IMR-90 (cell line): ENCODE data around the gene SMYD1. TPM values are rescaled to one million over a fixed set of nuclear protein-coding genes. Genes with fewer than 3 reads are reported as not detected.

Source experiments
- ATAC-seq: fragments of 200-7000 bp; cut with Tn5 transposase; 2 replicates; pipeline ENCODE4 v1.9.1; 2020; ENCODE audit warnings: low read depth, mild to moderate bottlenecking, moderate library complexity
- BruUV-seq: library from RNA; stranded (reverse); fragments of 400-500 nt; replicated peaks from 2 replicates; lab custom pipeline; 2021; lab: Mats Ljungman, UMichigan
- CTCF ChIA-PET: fragments of 300-600 bp; formaldehyde crosslinking; extraction: SDS; loops from one replicate; lab custom pipeline; 2021; ENCODE audit warnings: antibody characterized with exemption; lab: Yijun Ruan, JAX
- POLR2A ChIA-PET: fragments of 300-600 bp; sonication (Branson Sonifier 250); formaldehyde crosslinking; loops from one replicate; lab custom pipeline; 2022; ENCODE audit warnings: antibody characterized with exemption; ENCODE audit not compliant: unreplicated experiment; lab: Charles Lee
- DNase-seq: peaks from one replicate; pipeline ENCODE4 v3.0.0; 2013
- H2AFZ ChIP-seq: replicated peaks from 2 replicates; pipeline ENCODE3; 2013; ENCODE audit warnings: low read length, mild to moderate bottlenecking; ENCODE audit not compliant: poor library complexity
- H2AK5ac ChIP-seq: 2 replicates; pipeline ENCODE4 v1.6.1; 2013; ENCODE audit warnings: low read depth, low read length, inconsistent platforms
- H2AK9ac ChIP-seq: replicated peaks from 2 replicates; pipeline ENCODE3; 2013; ENCODE audit warnings: mild to moderate bottlenecking, low read depth, low read length, moderate library complexity; ENCODE audit not compliant: poor library complexity
- H2BK120ac ChIP-seq: 2 replicates; pipeline ENCODE4 v1.6.1; 2013; ENCODE audit warnings: low read depth, low read length, inconsistent platforms
- H2BK15ac ChIP-seq: 3 replicates; pipeline ENCODE4 v1.6.1; 2013; ENCODE audit warnings: low read depth, low read length, inconsistent platforms
- H2BK20ac ChIP-seq: 2 replicates; pipeline ENCODE4 v1.6.1; 2013; ENCODE audit warnings: low read depth, mild to moderate bottlenecking, inconsistent platforms, low read length, moderate library complexity
- H2BK5ac ChIP-seq: 2 replicates; pipeline ENCODE4 v1.6.1; 2013; ENCODE audit warnings: mild to moderate bottlenecking, low read depth, low read length, inconsistent platforms; ENCODE audit not compliant: poor library complexity, severe bottlenecking
- H3K14ac ChIP-seq: replicated peaks from 2 replicates; pipeline ENCODE4 v1.6.1; 2013; ENCODE audit warnings: low read depth, low read length, inconsistent platforms
- H3K18ac ChIP-seq: 2 replicates; pipeline ENCODE4 v1.6.1; 2013; ENCODE audit warnings: low read depth, low read length, control low read depth
- H3K23ac ChIP-seq: 2 replicates; pipeline ENCODE4 v1.6.1; 2013; ENCODE audit warnings: low read depth, low read length, inconsistent platforms
- H3K27ac ChIP-seq: 2 replicates; pipeline ENCODE4 v1.5.1; 2013; ENCODE audit warnings: mild to moderate bottlenecking, control low read depth, low read length; ENCODE audit not compliant: insufficient read depth
- H3K27me3 ChIP-seq: 2 replicates; pipeline ENCODE4 v1.6.1; 2013; ENCODE audit warnings: low read length; ENCODE audit not compliant: control insufficient read depth, insufficient read depth
- H3K36me3 ChIP-seq: 2 replicates; pipeline ENCODE4 v1.6.1; 2013; ENCODE audit warnings: low read length, mixed read lengths; ENCODE audit not compliant: control insufficient read depth, insufficient read depth
- H3K4ac ChIP-seq: 2 replicates; pipeline ENCODE4 v1.6.1; 2013; ENCODE audit warnings: low read depth, low read length, inconsistent platforms
- H3K4me1 ChIP-seq: 2 replicates; pipeline ENCODE4 v1.6.1; 2013; ENCODE audit warnings: low read length, mixed read lengths; ENCODE audit not compliant: control insufficient read depth, insufficient read depth
- H3K4me2 ChIP-seq: 2 replicates; pipeline ENCODE4 v1.6.1; 2013; ENCODE audit warnings: low read depth, mild to moderate bottlenecking, control low read depth, low read length, moderate library complexity
- H3K4me3 ChIP-seq: 2 replicates; pipeline ENCODE4 v1.5.1; 2013; ENCODE audit warnings: low read depth, mild to moderate bottlenecking, control low read depth, low read length, moderate library complexity; ENCODE audit not compliant: insufficient read depth
- H3K56ac ChIP-seq: 2 replicates; pipeline ENCODE4 v1.6.1; 2013; ENCODE audit warnings: low read length, inconsistent platforms; ENCODE audit not compliant: insufficient read depth; ENCODE audit errors: extremely low read depth
- H3K79me1 ChIP-seq, 2 experiments: 2 replicates each; pipeline ENCODE4 v1.6.1; 2013; ENCODE audit warnings: low read length in 2 of 2, inconsistent platforms in 1 of 2, low read depth in 1 of 2
- H3K9ac ChIP-seq: 2 replicates; pipeline ENCODE4 v1.6.1; 2013; ENCODE audit warnings: low read depth, low read length, control low read depth
- H3K9me1 ChIP-seq: 2 replicates; pipeline ENCODE4 v1.6.1; 2013; ENCODE audit warnings: low read length, inconsistent platforms; ENCODE audit not compliant: insufficient read depth
- H3K9me3 ChIP-seq: 2 replicates; pipeline ENCODE4 v1.6.1; 2013; ENCODE audit warnings: low read length; ENCODE audit not compliant: control insufficient read depth, insufficient read depth
- H4K20me1 ChIP-seq: 2 replicates; pipeline ENCODE4 v1.6.1; 2013; ENCODE audit warnings: low read length, inconsistent platforms; ENCODE audit not compliant: insufficient read depth
- H4K5ac ChIP-seq: 2 replicates; pipeline ENCODE4 v1.6.1; 2013; ENCODE audit warnings: mild to moderate bottlenecking, low read depth, low read length, control low read depth
- H4K8ac ChIP-seq, 2 experiments: 2 replicates each; pipeline ENCODE4 v1.6.1; 2013; ENCODE audit warnings: low read depth in 2 of 2, low read length in 2 of 2, control low read depth in 1 of 2, inconsistent platforms in 1 of 2
- H4K91ac ChIP-seq: 2 replicates; pipeline ENCODE4 v1.6.1; 2013; ENCODE audit warnings: low read depth, low read length, inconsistent platforms; ENCODE audit not compliant: insufficient read depth
- SMC3 ChIP-seq: fragments of 150-350 bp; IDR thresholded peaks from 2 replicates; pipeline ENCODE4 v1.6.1; 2016; ENCODE audit warnings: low read depth, mild to moderate bottlenecking, antibody characterized with exemption, low read length, moderate library complexity
- WGBS, 2 experiments: methylation state at CpG; one replicate each; pipeline versions ENCODE4 v1.1.5 to v1.1.7; 2013; ENCODE audit warnings: missing lambda C conversion rate in 2 of 2; ENCODE audit not compliant: insufficient read length in 1 of 2; ENCODE audit errors: extremely low coverage in 2 of 2; 5-methylcytosine and 5-hydroxymethylcytosine counted together
- dilution Hi-C: fragments of 300-500 bp; cut with HindIII; formaldehyde crosslinking; loops from one replicate; pipeline ENCODE4 v1.14.3; 2018; ENCODE audit warnings: low sequenced_read_pairs; ENCODE audit not compliant: unreplicated experiment
- in situ Hi-C: fragments of 300-500 bp; cut with MboI; formaldehyde crosslinking; loops from 3 replicates; pipeline ENCODE4 v1.14.3; 2019; ENCODE audit warnings: low sequenced_read_pairs, inconsistent platforms, mixed read lengths
- intact Hi-C: fragments of 100-400 bp; cut with micrococcal nuclease; formaldehyde crosslinking; loops from 2 replicates; pipeline ENCODE4 v1.10.0; 2022
- polyA plus RNA-seq, 3 experiments: library from polyadenylated mRNA; depleted of rRNA; stranded (reverse); fragments of >200 nt; gene quantifications; 2 replicates each; pipeline ENCODE4 v1.2.3, GENCODE V29; 2012; ENCODE audit warnings: low replicate concordance in 1 of 3
- total RNA-seq: library from RNA; depleted of rRNA; stranded (reverse); fragments of >200 nt; gene quantifications from 2 replicates; pipeline ENCODE4 v1.2.3, GENCODE V29; 2012
- TF ChIP-seq, protein P1 (sequence below): fragments of 150-350 bp; IDR thresholded peaks from 2 replicates; pipeline ENCODE4 v1.6.1; 2016; ENCODE audit warnings: low read depth, mild to moderate bottlenecking, low read length, moderate library complexity, borderline replicate concordance

SMYD1 gene
- total and polyA plus RNA-seq, 2 of the 4 experiments (the other 2 are of a cell fraction) = not detected

DNA sequence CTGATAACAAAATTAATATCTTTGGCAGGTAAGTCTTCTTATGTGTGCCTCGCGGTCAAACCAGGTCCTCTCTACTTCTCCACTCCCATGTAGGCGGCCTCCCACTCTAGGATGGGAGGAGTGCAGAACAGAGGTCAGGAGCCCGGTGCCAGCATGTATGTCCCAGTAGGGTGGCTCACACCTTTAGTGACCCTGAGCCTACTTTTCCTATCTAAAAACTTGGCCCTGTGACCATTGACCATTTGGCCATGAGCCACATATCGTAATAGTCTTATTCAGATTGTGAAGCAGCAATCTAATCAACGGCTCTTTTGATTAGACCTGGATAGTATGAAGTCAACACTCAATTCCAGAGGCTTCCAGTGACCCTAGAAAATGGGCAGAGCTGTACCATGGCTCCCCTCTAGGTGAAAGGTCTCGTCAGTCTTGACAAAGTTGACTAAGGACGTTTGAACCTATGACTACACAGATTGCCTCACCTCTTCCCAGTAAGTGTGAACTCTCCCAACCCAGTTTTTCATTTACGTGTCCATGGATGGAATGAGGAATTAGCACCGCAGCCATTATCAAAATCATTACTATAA is 77.4 kb downstream of the SMYD1 start:
- H2BK5ac ChIP-seq = no peak overlapping the region
- H3K79me1 ChIP-seq = no peaks in the 10 kb centered on the region
- no peak overlapping the region for H2BK120ac ChIP-seq
- no peak overlapping the region for H3K4me3 ChIP-seq
- no peak overlapping the region for H3K23ac ChIP-seq
- no peak overlapping the region for H2AFZ ChIP-seq
- H3K36me3 ChIP-seq = no peaks in the 10 kb centered on the region
- no peak overlapping the region for H2AK5ac ChIP-seq
- no peaks in the 10 kb centered on the region for H3K9me1 ChIP-seq
- H3K27me3 ChIP-seq = no peaks in the 10 kb centered on the region
- no peaks in the 10 kb centered on the region for H4K20me1 ChIP-seq
- no peaks in the 10 kb centered on the region for H3K4me1 ChIP-seq
- POLR2A ChIA-PET = no interaction called here
- no peak overlapping the region for H3K9ac ChIP-seq
- ATAC-seq (no peak), DNase-seq (no peak)
- H3K18ac ChIP-seq = no peak overlapping the region
- no TSS peak for BruUV-seq
- no peak overlapping the region for H4K5ac ChIP-seq
- no peaks in the 10 kb centered on the region for H3K9me3 ChIP-seq
- H3K14ac ChIP-seq = no peak overlapping the region
- 40% methylated on average over 1 of the region's 10 CpGs; no CpG with 5 or more reads in 1 of the 2 experiments for WGBS, 2 experiments
- H4K91ac ChIP-seq = no peak overlapping the region
- CTCF ChIA-PET = no interaction called here
- dilution Hi-C loops = no loop called here
- intact Hi-C loops = no loop called here
- H2BK20ac ChIP-seq = no peak overlapping the region
- no peak overlapping the region for H3K4ac ChIP-seq
- no peak overlapping the region for H2AK9ac ChIP-seq
- H3K27ac ChIP-seq = no peak overlapping the region
- in situ Hi-C loops = no loop called here
- no peak overlapping the region for H3K56ac ChIP-seq
- H4K8ac ChIP-seq = no peak overlapping the region
- no peak overlapping the region for H3K4me2 ChIP-seq
- H2BK15ac ChIP-seq = no peak overlapping the region
- no peak for TF ChIP-seq SMC3
- TF ChIP-seq, protein P1, sequence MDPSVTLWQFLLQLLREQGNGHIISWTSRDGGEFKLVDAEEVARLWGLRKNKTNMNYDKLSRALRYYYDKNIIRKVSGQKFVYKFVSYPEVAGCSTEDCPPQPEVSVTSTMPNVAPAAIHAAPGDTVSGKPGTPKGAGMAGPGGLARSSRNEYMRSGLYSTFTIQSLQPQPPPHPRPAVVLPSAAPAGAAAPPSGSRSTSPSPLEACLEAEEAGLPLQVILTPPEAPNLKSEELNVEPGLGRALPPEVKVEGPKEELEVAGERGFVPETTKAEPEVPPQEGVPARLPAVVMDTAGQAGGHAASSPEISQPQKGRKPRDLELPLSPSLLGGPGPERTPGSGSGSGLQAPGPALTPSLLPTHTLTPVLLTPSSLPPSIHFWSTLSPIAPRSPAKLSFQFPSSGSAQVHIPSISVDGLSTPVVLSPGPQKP = no peak
